ENCODE data around the gene TMEM266.
A peak's percentile ranks its signal among the peaks of the same experiment; 100 is the strongest.

TMEM266 gene

GRCh38 chr15:76183930-76184649, 124.3 kb downstream of the TMEM266 start:
- no peak for DNase-seq (ENCODE audit: low read depth in 2 of 2)

- no peak for DNase-seq (ENCODE audit: low read depth in 2 of 2)
Measured at GRCh38 chr15:76184650-76185035, 124.9 kb downstream of the TMEM266 start.

GRCh38 chr15:76185716-76186115, 125.9 kb downstream of the TMEM266 start:
- no peak for DNase-seq (ENCODE audit: low read depth in 2 of 2)

GRCh38 chr15:76187163-76187562, 127.4 kb downstream of the TMEM266 start:
- DNase-seq (ENCODE audit: low read depth in 2 of 2) = no peak

- no peak for DNase-seq (ENCODE audit: low read depth in 2 of 2)
Measured at GRCh38 chr15:76189106-76189505, 129.3 kb downstream of the TMEM266 start.

- no peak for DNase-seq (ENCODE audit: low read depth in 2 of 2)
Measured at GRCh38 chr15:76190070-76190564, 130.3 kb downstream of the TMEM266 start.

- peak; percentile 63 to 74 for DNase-seq (ENCODE audit: low read depth in 2 of 2)
Measured at GRCh38 chr15:76190751-76191538, 131.2 kb downstream of the TMEM266 start.

GRCh38 chr15:76191539-76192244, 131.9 kb downstream of the TMEM266 start:
- DNase-seq (ENCODE audit: low read depth in 2 of 2) = no peak

GRCh38 chr15:76192715-76193114, 132.9 kb downstream of the TMEM266 start:
- no peak for DNase-seq (ENCODE audit: low read depth in 2 of 2)

GRCh38 chr15:76193934-76194333, 134.1 kb downstream of the TMEM266 start:
- no peak for DNase-seq (ENCODE audit: low read depth in 2 of 2)

GRCh38 chr15:76195506-76196268, 135.9 kb downstream of the TMEM266 start:
- no peak for DNase-seq (ENCODE audit: low read depth in 2 of 2)

- no peak for DNase-seq (ENCODE audit: low read depth in 2 of 2)
Measured at GRCh38 chr15:76196269-76197231, 136.8 kb downstream of the TMEM266 start.

- no peak for DNase-seq (ENCODE audit: low read depth in 2 of 2)
Measured at GRCh38 chr15:76197703-76198455, 138.1 kb downstream of the TMEM266 start.

GRCh38 chr15:76198456-76199105, 138.8 kb downstream of the TMEM266 start:
- DNase-seq (ENCODE audit: low read depth in 2 of 2) = no peak

GRCh38 chr15:76199106-76200082, 139.6 kb downstream of the TMEM266 start:
- no peak for DNase-seq (ENCODE audit: low read depth in 2 of 2)

GRCh38 chr15:76200083-76200465, 140.3 kb downstream of the TMEM266 start:
- DNase-seq (ENCODE audit: low read depth in 2 of 2) = no peak

- DNase-seq (ENCODE audit: low read depth in 2 of 2) = no peak
Measured at GRCh38 chr15:76200641-76201105, 140.9 kb downstream of the TMEM266 start.

All from stimulated activated CD4-positive, alpha-beta T cell treated with anti-CD3 and anti-CD28 coated beads, Interleukin-4, amount 100 ng/mL, for 48 hours (primary cell).